IPS-NIHi7 (cell line): ENCODE data around the gene CYP2F1.

Source experiments
- DNase-seq: peaks from one replicate; pipeline ENCODE4 v3.0.0; 2012; ENCODE audit warnings: mixed read lengths; ENCODE audit errors: extremely low spot score

Gene CYP2F1

GRCh38 chr19:41175801-41176777 is 61.9 kb downstream of the CYP2F1 start:
- DNase-seq, result peak; percentile 93
